Adrenal gland (tissue), 5 donors: ENCODE results near the gene AMBRA1.
A peak's percentile ranks its signal among the peaks of the same experiment; 100 is the strongest.

Experiments used
- CTCF ChIP-seq, 6 experiments: fragments of 450-650 bp in 4 of 6; fragments of 200-600 bp in 2 of 6; sonication (generic) in 1 of 6; IDR thresholded peaks; 1 replicate in 5 of 6; 2 replicates in 1 of 6; pipeline versions ENCODE4 v1.5.1 to v1.8.0; 2016 to 2021; ENCODE audit warnings: antibody characterized with exemption in 6 of 6, mild to moderate bottlenecking in 2 of 6, moderate library complexity in 1 of 6
- POLR2A ChIP-seq, 2 donors: fragments of 450-650 bp; IDR thresholded peaks; one replicate each; pipeline ENCODE4 v1.6.1; 2017; ENCODE audit warnings: antibody characterized with exemption in 2 of 2, mild to moderate bottlenecking in 2 of 2, moderate library complexity in 1 of 2
- donor health status: DM: no; HTN: no; CAD: no.

- TF ChIP-seq CTCF (IDR thresholded peaks at IDR 0.05): peak in 1 of 6 experiments; percentile 2
- no peak for TF ChIP-seq POLR2A (IDR thresholded peaks at IDR 0.05)
Measured at GRCh38 chr11:46514370-46514769, 79.5 kb downstream of the AMBRA1 start.
